ENCODE results near the gene KCTD17. TPM values are rescaled to one million over a fixed set of nuclear protein-coding genes. Genes with fewer than 3 reads are reported as not detected.

The KCTD17 gene
- total and polyA plus RNA-seq, 2 of the 13 experiments (the other 11 are each of a cell fraction or from before 2014, with no cell fraction given) = 5.3 to 11.7 TPM

- TF ChIP-seq ZBTB2 (CRISPR knock-in tag; IDR thresholded peaks at IDR 0.05; ENCODE audit: low read depth) (peak; percentile 51; the same call in 1 of the 2 replicates), ASH2L (IDR thresholded peaks at IDR 0.05; ENCODE audit: insufficient read length, low read depth, low read length) (peak; percentile 9), ARID4A (CRISPR knock-in tag; IDR thresholded peaks at IDR 0.05; ENCODE audit: borderline replicate concordance) (0 out of 2 replicates have a peak, but pooled peaks have one; percentile 4), ZFY (CRISPR knock-in tag; IDR thresholded peaks at IDR 0.05) (0 out of 2 replicates have a peak, but pooled peaks have one; percentile 22), STAG1 (CRISPR knock-in tag; IDR thresholded peaks at IDR 0.05) (no peak), ZNF564 (CRISPR knock-in tag; IDR thresholded peaks at IDR 0.05) (no peak), ZNF691 (CRISPR knock-in tag; IDR thresholded peaks at IDR 0.05; ENCODE audit: borderline replicate concordance, low read depth) (0 out of 2 replicates have a peak, but pooled peaks have one; percentile 46), MAX (IDR thresholded peaks at IDR 0.05) (peak; percentile 47), RAD21 (CRISPR knock-in tag; IDR thresholded peaks at IDR 0.05) (no peak), ZNF782 (CRISPR knock-in tag; IDR thresholded peaks at IDR 0.05; ENCODE audit: borderline replicate concordance) (0 out of 2 replicates have a peak, but pooled peaks have one; percentile 54), FOXA3 (CRISPR knock-in tag; IDR thresholded peaks at IDR 0.05) (no peak), ZNF816 (CRISPR knock-in tag; IDR thresholded peaks at IDR 0.05; ENCODE audit: borderline replicate concordance) (no peak), ZNF678 (CRISPR knock-in tag; IDR thresholded peaks at IDR 0.05) (0 out of 2 replicates have a peak, but pooled peaks have one; percentile 45), NFKB2 (CRISPR knock-in tag; IDR thresholded peaks at IDR 0.05; ENCODE audit: borderline replicate concordance) (peak; percentile 67; the same call in 1 of the 2 replicates)
- TF ChIP-seq, protein P1, sequence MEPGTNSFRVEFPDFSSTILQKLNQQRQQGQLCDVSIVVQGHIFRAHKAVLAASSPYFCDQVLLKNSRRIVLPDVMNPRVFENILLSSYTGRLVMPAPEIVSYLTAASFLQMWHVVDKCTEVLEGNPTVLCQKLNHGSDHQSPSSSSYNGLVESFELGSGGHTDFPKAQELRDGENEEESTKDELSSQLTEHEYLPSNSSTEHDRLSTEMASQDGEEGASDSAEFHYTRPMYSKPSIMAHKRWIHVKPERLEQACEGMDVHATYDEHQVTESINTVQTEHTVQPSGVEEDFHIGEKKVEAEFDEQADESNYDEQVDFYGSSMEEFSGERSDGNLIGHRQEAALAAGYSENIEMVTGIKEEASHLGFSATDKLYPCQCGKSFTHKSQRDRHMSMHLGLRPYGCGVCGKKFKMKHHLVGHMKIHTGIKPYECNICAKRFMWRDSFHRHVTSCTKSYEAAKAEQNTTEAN (CRISPR knock-in tag; conservative IDR thresholded peaks at IDR 0.05) = no peak
- TF ChIP-seq, protein P2, sequence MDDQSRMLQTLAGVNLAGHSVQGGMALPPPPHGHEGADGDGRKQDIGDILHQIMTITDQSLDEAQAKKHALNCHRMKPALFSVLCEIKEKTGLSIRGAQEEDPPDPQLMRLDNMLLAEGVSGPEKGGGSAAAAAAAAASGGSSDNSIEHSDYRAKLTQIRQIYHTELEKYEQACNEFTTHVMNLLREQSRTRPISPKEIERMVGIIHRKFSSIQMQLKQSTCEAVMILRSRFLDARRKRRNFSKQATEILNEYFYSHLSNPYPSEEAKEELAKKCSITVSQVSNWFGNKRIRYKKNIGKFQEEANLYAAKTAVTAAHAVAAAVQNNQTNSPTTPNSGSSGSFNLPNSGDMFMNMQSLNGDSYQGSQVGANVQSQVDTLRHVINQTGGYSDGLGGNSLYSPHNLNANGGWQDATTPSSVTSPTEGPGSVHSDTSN (CRISPR knock-in tag; IDR thresholded peaks at IDR 0.05; ENCODE audit: borderline replicate concordance) = no peak
- TF ChIP-seq, protein P3, sequence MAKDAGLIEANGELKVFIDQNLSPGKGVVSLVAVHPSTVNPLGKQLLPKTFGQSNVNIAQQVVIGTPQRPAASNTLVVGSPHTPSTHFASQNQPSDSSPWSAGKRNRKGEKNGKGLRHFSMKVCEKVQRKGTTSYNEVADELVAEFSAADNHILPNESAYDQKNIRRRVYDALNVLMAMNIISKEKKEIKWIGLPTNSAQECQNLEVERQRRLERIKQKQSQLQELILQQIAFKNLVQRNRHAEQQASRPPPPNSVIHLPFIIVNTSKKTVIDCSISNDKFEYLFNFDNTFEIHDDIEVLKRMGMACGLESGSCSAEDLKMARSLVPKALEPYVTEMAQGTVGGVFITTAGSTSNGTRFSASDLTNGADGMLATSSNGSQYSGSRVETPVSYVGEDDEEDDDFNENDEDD (CRISPR knock-in tag; IDR thresholded peaks at IDR 0.05; ENCODE audit: borderline replicate concordance) = 0 out of 2 replicates have a peak, but pooled peaks have one; percentile 17
These were observed 28.8 kb upstream of the KCTD17 start (continued) for GRCh38 chr22:37022483-37023337.
